HEK293 (cell line): ENCODE results near the gene USP21.

Experiments
- BCL11A ChIP-seq: fragments of 450-650 bp; formaldehyde crosslinking; IDR thresholded peaks from 2 replicates; pipeline ENCODE4 v1.5.1; 2016; ENCODE audit warnings: low read depth, missing biosample characterization, missing genetic modification characterization
- BCL11B ChIP-seq: fragments of 450-650 bp; formaldehyde crosslinking; IDR thresholded peaks from 2 replicates; pipeline ENCODE4 v1.5.1; 2016; ENCODE audit warnings: low read depth, missing biosample characterization, missing genetic modification characterization
- GLI2 ChIP-seq: fragments of 450-650 bp; formaldehyde crosslinking; IDR thresholded peaks from 2 replicates; pipeline ENCODE4; 2017; ENCODE audit warnings: missing biosample characterization, missing genetic modification characterization, low read depth, borderline replicate concordance
- KLF10 ChIP-seq: fragments of 450-650 bp; IDR thresholded peaks from 2 replicates; pipeline ENCODE4 v1.5.1; 2018; ENCODE audit warnings: missing biosample characterization, mild to moderate bottlenecking, missing genetic modification characterization
- KLF7 ChIP-seq: fragments of 450-650 bp; formaldehyde crosslinking; IDR thresholded peaks from 2 replicates; pipeline ENCODE4 v1.5.1; 2016; ENCODE audit warnings: missing biosample characterization, missing genetic modification characterization, borderline replicate concordance
- SCRT2 ChIP-seq: fragments of 450-650 bp; formaldehyde crosslinking; IDR thresholded peaks from 2 replicates; pipeline ENCODE4 v1.5.1; 2016; ENCODE audit warnings: missing biosample characterization, missing genetic modification characterization
- SP2 ChIP-seq: fragments of 450-650 bp; formaldehyde crosslinking; IDR thresholded peaks from 2 replicates; pipeline ENCODE4 v1.5.1; 2016; ENCODE audit warnings: missing biosample characterization, missing genetic modification characterization
- ZBTB21 ChIP-seq: fragments of 450-650 bp; formaldehyde crosslinking; IDR thresholded peaks from 2 replicates; pipeline ENCODE4 v1.5.1; 2017; ENCODE audit warnings: missing biosample characterization, missing genetic modification characterization
- ZFP41 ChIP-seq: fragments of 450-650 bp; formaldehyde crosslinking; IDR thresholded peaks from 2 replicates; pipeline ENCODE4 v1.5.1; 2016; ENCODE audit warnings: missing biosample characterization, missing genetic modification characterization, borderline replicate concordance
- ZNF157 ChIP-seq: fragments of 450-650 bp; formaldehyde crosslinking; IDR thresholded peaks from 2 replicates; pipeline ENCODE4 v1.5.1; 2016; ENCODE audit warnings: missing biosample characterization, missing genetic modification characterization
- ZNF169 ChIP-seq: fragments of 450-650 bp; formaldehyde crosslinking; IDR thresholded peaks from 2 replicates; pipeline ENCODE4 v1.5.1; 2016; ENCODE audit warnings: missing biosample characterization, missing genetic modification characterization
- ZNF221 ChIP-seq: fragments of 450-650 bp; formaldehyde crosslinking; IDR thresholded peaks from 2 replicates; pipeline ENCODE4 v1.5.1; 2017; ENCODE audit warnings: missing biosample characterization, missing genetic modification characterization, borderline replicate concordance
- ZNF354C ChIP-seq: fragments of 450-650 bp; formaldehyde crosslinking; IDR thresholded peaks from 2 replicates; pipeline ENCODE4 v1.5.1; 2016; ENCODE audit warnings: missing biosample characterization, missing genetic modification characterization, low read depth, borderline replicate concordance
- ZNF394 ChIP-seq: fragments of 450-650 bp; formaldehyde crosslinking; IDR thresholded peaks from 2 replicates; pipeline ENCODE4 v1.5.1; 2016; ENCODE audit warnings: missing biosample characterization, missing genetic modification characterization, mild to moderate bottlenecking, moderate library complexity, borderline replicate concordance
- ZNF514 ChIP-seq: fragments of 450-650 bp; formaldehyde crosslinking; IDR thresholded peaks from 2 replicates; pipeline ENCODE4 v1.5.1; 2016; ENCODE audit warnings: missing biosample characterization, missing genetic modification characterization
- ZSCAN30 ChIP-seq: fragments of 450-650 bp; IDR thresholded peaks from 2 replicates; pipeline ENCODE4 v1.5.1; 2018; ENCODE audit warnings: missing biosample characterization, mild to moderate bottlenecking, missing genetic modification characterization, moderate library complexity
- TF ChIP-seq, protein P1 (sequence below): fragments of 450-650 bp; formaldehyde crosslinking; IDR thresholded peaks from 2 replicates; pipeline ENCODE4 v1.5.1; 2016; ENCODE audit warnings: missing biosample characterization, missing genetic modification characterization, borderline replicate concordance
- TF ChIP-seq, protein P2 (sequence below): fragments of 450-650 bp; formaldehyde crosslinking; IDR thresholded peaks from 2 replicates; pipeline ENCODE4 v1.5.1; 2016; ENCODE audit warnings: missing biosample characterization, missing genetic modification characterization
- TF ChIP-seq, protein P3 (sequence below): fragments of 450-650 bp; formaldehyde crosslinking; IDR thresholded peaks from 2 replicates; pipeline ENCODE4; 2016; ENCODE audit warnings: missing biosample characterization, missing genetic modification characterization
- TF ChIP-seq, protein P4 (sequence below): fragments of 450-650 bp; formaldehyde crosslinking; IDR thresholded peaks from 2 replicates; pipeline ENCODE4 v1.5.1; 2016; ENCODE audit warnings: missing biosample characterization, missing genetic modification characterization
- TF ChIP-seq, protein P5 (sequence below): fragments of 450-650 bp; formaldehyde crosslinking; IDR thresholded peaks from 2 replicates; pipeline ENCODE4 v1.5.1; 2017; ENCODE audit warnings: missing biosample characterization, missing genetic modification characterization
- TF ChIP-seq, protein P6 (sequence below): fragments of 450-650 bp; formaldehyde crosslinking; IDR thresholded peaks from 2 replicates; pipeline ENCODE4 v1.5.1; 2016; ENCODE audit warnings: missing biosample characterization, missing genetic modification characterization

Gene USP21

DNA sequence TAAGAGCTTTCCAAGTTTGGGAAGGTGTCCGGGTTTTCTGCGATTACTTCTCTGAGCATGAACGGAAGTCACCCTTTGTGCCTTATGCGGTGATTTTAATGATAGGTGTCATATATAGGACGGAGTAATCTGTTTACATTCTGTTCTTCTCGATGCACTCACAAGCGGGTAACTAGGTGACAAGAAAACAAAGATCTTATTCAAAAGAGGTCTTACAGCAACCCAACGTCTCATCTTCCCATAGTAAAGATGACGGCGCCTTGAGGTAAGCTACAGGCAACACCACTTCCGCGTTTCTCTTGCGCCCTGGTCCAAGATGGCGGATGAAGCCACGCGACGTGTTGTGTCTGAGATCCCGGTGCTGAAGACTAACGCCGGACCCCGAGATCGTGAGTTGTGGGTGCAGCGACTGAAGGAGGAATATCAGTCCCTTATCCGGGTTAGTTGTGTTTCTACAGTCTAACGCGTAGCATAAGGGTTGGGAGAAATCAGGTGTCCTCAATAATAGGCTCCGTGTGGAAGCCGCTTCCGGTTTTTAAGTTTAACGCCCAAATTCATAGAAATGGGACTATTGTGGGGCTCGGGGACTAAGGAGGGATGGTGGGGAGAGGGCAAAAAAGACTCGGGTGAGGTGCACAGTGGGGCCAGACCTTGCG is 5.5 kb upstream of the USP21 start, which contains the start of gene UFC1 (continued):
- TF ChIP-seq, protein P1, sequence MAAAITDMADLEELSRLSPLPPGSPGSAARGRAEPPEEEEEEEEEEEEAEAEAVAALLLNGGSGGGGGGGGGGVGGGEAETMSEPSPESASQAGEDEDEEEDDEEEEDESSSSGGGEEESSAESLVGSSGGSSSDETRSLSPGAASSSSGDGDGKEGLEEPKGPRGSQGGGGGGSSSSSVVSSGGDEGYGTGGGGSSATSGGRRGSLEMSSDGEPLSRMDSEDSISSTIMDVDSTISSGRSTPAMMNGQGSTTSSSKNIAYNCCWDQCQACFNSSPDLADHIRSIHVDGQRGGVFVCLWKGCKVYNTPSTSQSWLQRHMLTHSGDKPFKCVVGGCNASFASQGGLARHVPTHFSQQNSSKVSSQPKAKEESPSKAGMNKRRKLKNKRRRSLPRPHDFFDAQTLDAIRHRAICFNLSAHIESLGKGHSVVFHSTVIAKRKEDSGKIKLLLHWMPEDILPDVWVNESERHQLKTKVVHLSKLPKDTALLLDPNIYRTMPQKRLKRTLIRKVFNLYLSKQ = no peak
- TF ChIP-seq, protein P2, sequence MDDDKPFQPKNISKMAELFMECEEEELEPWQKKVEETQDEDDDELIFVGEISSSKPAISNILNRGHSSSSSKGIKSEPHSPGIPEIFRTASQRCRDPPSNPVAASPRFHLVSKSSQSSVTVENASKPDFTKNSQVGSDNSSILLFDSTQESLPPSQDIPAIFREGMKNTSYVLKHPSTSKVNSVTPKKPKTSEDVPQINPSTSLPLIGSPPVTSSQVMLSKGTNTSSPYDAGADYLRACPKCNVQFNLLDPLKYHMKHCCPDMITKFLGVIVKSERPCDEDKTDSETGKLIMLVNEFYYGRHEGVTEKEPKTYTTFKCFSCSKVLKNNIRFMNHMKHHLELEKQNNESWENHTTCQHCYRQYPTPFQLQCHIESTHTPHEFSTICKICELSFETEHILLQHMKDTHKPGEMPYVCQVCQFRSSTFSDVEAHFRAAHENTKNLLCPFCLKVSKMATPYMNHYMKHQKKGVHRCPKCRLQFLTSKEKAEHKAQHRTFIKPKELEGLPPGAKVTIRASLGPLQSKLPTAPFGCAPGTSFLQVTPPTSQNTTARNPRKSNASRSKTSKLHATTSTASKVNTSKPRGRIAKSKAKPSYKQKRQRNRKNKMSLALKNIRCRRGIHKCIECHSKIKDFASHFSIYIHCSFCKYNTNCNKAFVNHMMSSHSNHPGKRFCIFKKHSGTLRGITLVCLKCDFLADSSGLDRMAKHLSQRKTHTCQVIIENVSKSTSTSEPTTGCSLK (tag by site-specific recombination) = no peak
- TF ChIP-seq KLF10 (tag by site-specific recombination) = 0 out of 2 replicates have a peak, but pooled peaks have one; percentile 50
- TF ChIP-seq ZFP41 (tag by site-specific recombination) = no peak
- peak; percentile 58; the same call in 1 of the 2 replicates for TF ChIP-seq ZSCAN30 (tag by site-specific recombination)
- TF ChIP-seq SP2 = peak; percentile 37
- TF ChIP-seq KLF7 (tag by site-specific recombination) = peak; percentile 90; the same call in 1 of the 2 replicates
- TF ChIP-seq ZNF169 (tag by site-specific recombination) = no peak
- TF ChIP-seq ZNF394 = peak; percentile 60; the same call in 1 of the 2 replicates
- no peak for TF ChIP-seq ZNF354C (tag by site-specific recombination)
- no peak; the same call in 1 of the 2 replicates for TF ChIP-seq GLI2 (tag by site-specific recombination)
- TF ChIP-seq, protein P3, sequence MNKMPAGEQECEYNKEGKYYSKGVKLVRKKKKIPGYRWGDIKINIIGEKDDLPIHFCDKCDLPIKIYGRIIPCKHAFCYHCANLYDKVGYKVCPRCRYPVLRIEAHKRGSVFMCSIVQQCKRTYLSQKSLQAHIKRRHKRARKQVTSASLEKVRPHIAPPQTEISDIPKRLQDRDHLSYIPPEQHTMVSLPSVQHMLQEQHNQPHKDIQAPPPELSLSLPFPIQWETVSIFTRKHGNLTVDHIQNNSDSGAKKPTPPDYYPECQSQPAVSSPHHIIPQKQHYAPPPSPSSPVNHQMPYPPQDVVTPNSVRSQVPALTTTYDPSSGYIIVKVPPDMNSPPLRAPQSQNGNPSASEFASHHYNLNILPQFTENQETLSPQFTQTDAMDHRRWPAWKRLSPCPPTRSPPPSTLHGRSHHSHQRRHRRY (tag by site-specific recombination) = no peak
- TF ChIP-seq ZNF221 (tag by site-specific recombination) = no peak
- peak; percentile 72; the same call in 1 of the 2 replicates for TF ChIP-seq ZBTB21 (tag by site-specific recombination)
- TF ChIP-seq, protein P4, sequence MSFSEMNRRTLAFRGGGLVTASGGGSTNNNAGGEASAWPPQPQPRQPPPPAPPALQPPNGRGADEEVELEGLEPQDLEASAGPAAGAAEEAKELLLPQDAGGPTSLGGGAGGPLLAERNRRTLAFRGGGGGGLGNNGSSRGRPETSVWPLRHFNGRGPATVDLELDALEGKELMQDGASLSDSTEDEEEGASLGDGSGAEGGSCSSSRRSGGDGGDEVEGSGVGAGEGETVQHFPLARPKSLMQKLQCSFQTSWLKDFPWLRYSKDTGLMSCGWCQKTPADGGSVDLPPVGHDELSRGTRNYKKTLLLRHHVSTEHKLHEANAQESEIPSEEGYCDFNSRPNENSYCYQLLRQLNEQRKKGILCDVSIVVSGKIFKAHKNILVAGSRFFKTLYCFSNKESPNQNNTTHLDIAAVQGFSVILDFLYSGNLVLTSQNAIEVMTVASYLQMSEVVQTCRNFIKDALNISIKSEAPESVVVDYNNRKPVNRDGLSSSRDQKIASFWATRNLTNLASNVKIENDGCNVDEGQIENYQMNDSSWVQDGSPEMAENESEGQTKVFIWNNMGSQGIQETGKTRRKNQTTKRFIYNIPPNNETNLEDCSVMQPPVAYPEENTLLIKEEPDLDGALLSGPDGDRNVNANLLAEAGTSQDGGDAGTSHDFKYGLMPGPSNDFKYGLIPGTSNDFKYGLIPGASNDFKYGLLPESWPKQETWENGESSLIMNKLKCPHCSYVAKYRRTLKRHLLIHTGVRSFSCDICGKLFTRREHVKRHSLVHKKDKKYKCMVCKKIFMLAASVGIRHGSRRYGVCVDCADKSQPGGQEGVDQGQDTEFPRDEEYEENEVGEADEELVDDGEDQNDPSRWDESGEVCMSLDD = peak; percentile 74; the same call in 1 of the 2 replicates
- no peak for TF ChIP-seq ZNF514 (tag by site-specific recombination)
- TF ChIP-seq, protein P5, sequence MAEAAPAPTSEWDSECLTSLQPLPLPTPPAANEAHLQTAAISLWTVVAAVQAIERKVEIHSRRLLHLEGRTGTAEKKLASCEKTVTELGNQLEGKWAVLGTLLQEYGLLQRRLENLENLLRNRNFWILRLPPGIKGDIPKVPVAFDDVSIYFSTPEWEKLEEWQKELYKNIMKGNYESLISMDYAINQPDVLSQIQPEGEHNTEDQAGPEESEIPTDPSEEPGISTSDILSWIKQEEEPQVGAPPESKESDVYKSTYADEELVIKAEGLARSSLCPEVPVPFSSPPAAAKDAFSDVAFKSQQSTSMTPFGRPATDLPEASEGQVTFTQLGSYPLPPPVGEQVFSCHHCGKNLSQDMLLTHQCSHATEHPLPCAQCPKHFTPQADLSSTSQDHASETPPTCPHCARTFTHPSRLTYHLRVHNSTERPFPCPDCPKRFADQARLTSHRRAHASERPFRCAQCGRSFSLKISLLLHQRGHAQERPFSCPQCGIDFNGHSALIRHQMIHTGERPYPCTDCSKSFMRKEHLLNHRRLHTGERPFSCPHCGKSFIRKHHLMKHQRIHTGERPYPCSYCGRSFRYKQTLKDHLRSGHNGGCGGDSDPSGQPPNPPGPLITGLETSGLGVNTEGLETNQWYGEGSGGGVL (tag by site-specific recombination) = no peak
- TF ChIP-seq BCL11B (tag by site-specific recombination) = no peak
- TF ChIP-seq BCL11A (tag by site-specific recombination) = no peak
- no peak for TF ChIP-seq ZNF157 (tag by site-specific recombination)
- TF ChIP-seq SCRT2 (tag by site-specific recombination) = peak; percentile 99
- TF ChIP-seq, protein P6, sequence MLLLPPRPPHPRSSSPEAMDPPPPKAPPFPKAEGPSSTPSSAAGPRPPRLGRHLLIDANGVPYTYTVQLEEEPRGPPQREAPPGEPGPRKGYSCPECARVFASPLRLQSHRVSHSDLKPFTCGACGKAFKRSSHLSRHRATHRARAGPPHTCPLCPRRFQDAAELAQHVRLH (tag by site-specific recombination) = peak; percentile 98
